ENCODE data around the gene SMAD1.

GRCh38 chr4:145484225-145484846 is 2.7 kb downstream of the SMAD1 start:
- TF ChIP-seq POLR2A (IDR thresholded peaks at IDR 0.05; ENCODE audit: extremely low read depth, insufficient read length) = no peak
- TF ChIP-seq CTCF (IDR thresholded peaks at IDR 0.05; ENCODE audit: low read depth, low read length) = no peak
